ENCODE data around the gene RHOA.

DNA sequence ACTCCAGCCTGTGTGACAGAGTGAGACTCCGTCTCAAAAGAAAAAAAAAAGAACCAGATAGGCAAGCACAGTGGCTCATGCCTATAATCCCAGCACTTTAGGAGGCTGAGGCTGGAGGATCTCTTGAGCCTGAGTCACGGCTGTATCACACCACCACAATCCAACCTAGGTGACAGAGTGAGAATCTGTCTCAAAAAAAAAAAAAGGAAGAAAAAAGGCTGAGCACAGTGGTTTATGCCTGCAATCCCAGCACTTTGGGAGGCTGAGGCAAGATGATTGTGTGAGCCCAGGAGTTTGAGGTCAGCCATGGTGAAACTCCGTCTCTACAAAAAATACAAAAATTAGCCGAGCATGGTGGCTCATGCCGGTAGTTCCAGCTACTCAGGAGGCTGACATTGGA, 23.0 kb upstream of the RHOA start:
- TF ChIP-seq, protein P1, sequence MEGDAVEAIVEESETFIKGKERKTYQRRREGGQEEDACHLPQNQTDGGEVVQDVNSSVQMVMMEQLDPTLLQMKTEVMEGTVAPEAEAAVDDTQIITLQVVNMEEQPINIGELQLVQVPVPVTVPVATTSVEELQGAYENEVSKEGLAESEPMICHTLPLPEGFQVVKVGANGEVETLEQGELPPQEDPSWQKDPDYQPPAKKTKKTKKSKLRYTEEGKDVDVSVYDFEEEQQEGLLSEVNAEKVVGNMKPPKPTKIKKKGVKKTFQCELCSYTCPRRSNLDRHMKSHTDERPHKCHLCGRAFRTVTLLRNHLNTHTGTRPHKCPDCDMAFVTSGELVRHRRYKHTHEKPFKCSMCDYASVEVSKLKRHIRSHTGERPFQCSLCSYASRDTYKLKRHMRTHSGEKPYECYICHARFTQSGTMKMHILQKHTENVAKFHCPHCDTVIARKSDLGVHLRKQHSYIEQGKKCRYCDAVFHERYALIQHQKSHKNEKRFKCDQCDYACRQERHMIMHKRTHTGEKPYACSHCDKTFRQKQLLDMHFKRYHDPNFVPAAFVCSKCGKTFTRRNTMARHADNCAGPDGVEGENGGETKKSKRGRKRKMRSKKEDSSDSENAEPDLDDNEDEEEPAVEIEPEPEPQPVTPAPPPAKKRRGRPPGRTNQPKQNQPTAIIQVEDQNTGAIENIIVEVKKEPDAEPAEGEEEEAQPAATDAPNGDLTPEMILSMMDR (IDR thresholded peaks at IDR 0.05; ENCODE audit: control extremely low read depth in 1 of 3, insufficient read depth in 1 of 3, low read depth in 1 of 3, low read length in 3 of 3): no peak
- TF ChIP-seq CHD1 (IDR thresholded peaks at IDR 0.05; ENCODE audit: low read depth, low read length) (no peak), EP300 (IDR thresholded peaks at IDR 0.05; ENCODE audit: borderline replicate concordance in 1 of 2, low read depth in 2 of 2, low read length in 2 of 2) (no peak), EGR1 (IDR thresholded peaks at IDR 0.05; ENCODE audit: borderline replicate concordance, low read depth, low read length) (no peak), GABPA (IDR thresholded peaks at IDR 0.05; ENCODE audit: borderline replicate concordance, insufficient read depth, low read length) (no peak), SUZ12 (IDR thresholded peaks at IDR 0.05; ENCODE audit: low read length) (no peak), RAD21 (IDR thresholded peaks at IDR 0.05 in 1 of 2, conservative IDR thresholded peaks at IDR 0.05 in 1 of 2; ENCODE audit: low read depth in 2 of 2, low read length in 2 of 2) (no peak), JUND (IDR thresholded peaks at IDR 0.05; ENCODE audit: low read length) (no peak), NRF1 (IDR thresholded peaks at IDR 0.05; ENCODE audit: low read depth, low read length) (no peak), POLR2AphosphoS5 (IDR thresholded peaks at IDR 0.05; ENCODE audit: low read depth, low read length) (no peak), HDAC6 (IDR thresholded peaks at IDR 0.05; ENCODE audit: low read depth, low read length) (no peak), BCL11A (IDR thresholded peaks at IDR 0.05; ENCODE audit: low read depth in 2 of 2, low read length in 2 of 2) (no peak)
- TF ChIP-seq, protein P2, sequence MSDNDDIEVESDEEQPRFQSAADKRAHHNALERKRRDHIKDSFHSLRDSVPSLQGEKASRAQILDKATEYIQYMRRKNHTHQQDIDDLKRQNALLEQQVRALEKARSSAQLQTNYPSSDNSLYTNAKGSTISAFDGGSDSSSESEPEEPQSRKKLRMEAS (IDR thresholded peaks at IDR 0.05): no peak
